Left ventricle myocardium inferior (tissue), 1 donor: ENCODE measurements around the gene TSPAN18. TPM values are rescaled to one million over a fixed set of nuclear protein-coding genes. Genes with fewer than 3 reads are reported as not detected.

Source experiments
- DNase-seq: peaks from one replicate; pipeline ENCODE4 v3.0.0-alpha.2; 2020
- H3K27ac ChIP-seq: fragments of 200-600 bp; replicated peaks from 2 replicates; pipeline ENCODE4 v1.8.0; 2021
- H3K27me3 ChIP-seq: fragments of 200-600 bp; 2 replicates; pipeline ENCODE4 v1.8.0; 2021; ENCODE audit warnings: low read depth
- H3K36me3 ChIP-seq: fragments of 200-600 bp; 2 replicates; pipeline ENCODE4 v1.8.0; 2021
- H3K4me1 ChIP-seq: fragments of 200-600 bp; 2 replicates; pipeline ENCODE4 v1.8.0; 2021
- H3K4me3 ChIP-seq: fragments of 200-600 bp; 2 replicates; pipeline ENCODE4 v1.8.0; 2021; ENCODE audit warnings: mild to moderate bottlenecking, moderate library complexity
- H3K9me3 ChIP-seq: fragments of 200-600 bp; replicated peaks from 2 replicates; pipeline ENCODE4 v1.8.0; 2021
- CTCF ChIP-seq: fragments of 200-600 bp; IDR thresholded peaks from 2 replicates; pipeline ENCODE4 v1.8.0; 2021; ENCODE audit warnings: antibody characterized with exemption, mild to moderate bottlenecking, borderline replicate concordance
- intact Hi-C: fragments of 100-400 bp; cut with micrococcal nuclease; formaldehyde crosslinking; loops from one replicate; pipeline ENCODE4 v1.11.0; 2022
- total RNA-seq: library from RNA; stranded (reverse); fragmentation: NEBNext Ultra II Directional; extraction: Animal tissue kit (Norgen Biotek cat#: 25700); gene quantifications from one replicate; pipeline ENCODE4 v1.2.1, GENCODE V29; 2021
- donor health status: DM: no; HTN: yes; CAD: no; lungs with severe emphysema.

The TSPAN18 gene
- total RNA-seq, 1 donor from 2014 or later, result 129 TPM

- Histone ChIP-seq H3K4me1 (peaks cover 38% of the 10 kb centered on the region), H3K36me3 (no peaks in the 10 kb centered on the region), H3K9me3 (no peaks in the 10 kb centered on the region), H3K4me3 (no peak overlapping the region), H3K27ac (peak overlapping the region; percentile 17), H3K27me3 (no peaks in the 10 kb centered on the region)
- no peak for TF ChIP-seq CTCF
- DNase-seq, result no peak
- intact Hi-C loops, result loop anchor here (5.0 kb wide), 1 partner anchor 166 kb away; the partner anchor contains the start of gene TSPAN18
Measured at GRCh38 chr11:44892843-44893242, 166.1 kb downstream of the TSPAN18 start.

DNA sequence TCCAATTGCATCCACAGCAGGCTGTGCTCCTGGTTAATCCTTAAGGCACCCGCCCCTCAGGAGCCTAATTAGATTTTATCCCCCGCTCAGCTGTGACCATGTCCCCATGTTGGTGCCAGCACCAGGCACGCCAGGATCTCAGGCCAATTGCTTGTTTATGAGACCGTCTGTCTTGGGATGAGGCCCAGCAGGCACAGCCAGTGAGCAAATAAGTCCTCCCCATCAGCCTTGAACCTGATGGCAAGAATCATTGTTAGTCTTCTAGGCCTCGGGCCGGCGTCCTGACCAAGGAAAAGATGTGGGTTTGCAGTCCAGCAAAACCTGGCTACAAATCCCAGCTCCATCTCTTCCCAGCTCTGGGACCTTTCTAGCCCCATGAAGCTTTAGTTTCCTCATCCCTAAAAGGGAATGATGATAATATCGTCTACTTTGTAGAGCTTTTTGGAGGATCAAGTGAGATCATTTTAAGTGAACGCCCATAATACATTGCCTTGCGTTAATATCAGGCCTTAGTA lies 166.6 kb downstream of the TSPAN18 start:
- Histone ChIP-seq H3K4me3 (no peak overlapping the region), H3K4me1 (peaks cover 38% of the 10 kb centered on the region), H3K36me3 (no peaks in the 10 kb centered on the region), H3K27ac (peak overlapping the region; percentile 17), H3K27me3 (no peaks in the 10 kb centered on the region), H3K9me3 (peaks cover 2% of the 10 kb centered on the region)
- no peak for TF ChIP-seq CTCF
- DNase-seq, result no peak
- intact Hi-C loops, result loop anchor here (5.0 kb wide), 1 partner anchor 166 kb away; the partner anchor contains the start of gene TSPAN18

GRCh38 chr11:44893846-44894617 lies 167.3 kb downstream of the TSPAN18 start:
- peak; percentile 93 for TF ChIP-seq CTCF
- H3K4me3 ChIP-seq, result no peak overlapping the region
- peak overlapping the region; percentile 17 for H3K27ac ChIP-seq
- no peaks in the 10 kb centered on the region for H3K27me3 ChIP-seq
- H3K9me3 ChIP-seq, result peaks cover 8% of the 10 kb centered on the region
- H3K36me3 ChIP-seq, result peaks cover 3% of the 10 kb centered on the region
- peaks cover 36% of the 10 kb centered on the region for H3K4me1 ChIP-seq
- intact Hi-C loops, result loop anchor here (5.0 kb wide), 1 partner anchor 167 kb away; the partner anchor contains the start of gene TSPAN18
- peak; percentile 70 for DNase-seq

DNA sequence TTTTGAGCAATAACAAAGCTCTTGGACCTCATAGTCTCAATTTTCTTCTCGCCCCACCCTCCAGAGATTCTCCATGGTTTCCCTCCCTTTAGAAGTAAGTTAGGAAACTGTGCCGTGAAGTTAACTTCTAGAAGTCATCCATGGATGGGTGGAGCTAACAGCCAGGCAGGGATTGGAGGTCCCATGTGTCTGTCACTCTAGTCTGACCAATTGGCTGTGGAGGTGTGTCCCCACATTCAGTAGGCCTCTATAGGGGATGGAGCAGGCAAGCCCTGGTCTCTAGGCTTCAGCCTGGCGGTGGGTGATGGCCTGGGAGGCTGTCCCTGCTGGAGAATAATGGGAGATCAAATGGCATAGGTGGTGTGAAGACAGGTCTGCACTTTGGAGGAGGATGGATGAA lies 173.2 kb downstream of the TSPAN18 start:
- Histone ChIP-seq H3K9me3 (peaks cover 8% of the 10 kb centered on the region), H3K27ac (no peak overlapping the region), H3K36me3 (peaks cover 4% of the 10 kb centered on the region), H3K4me1 (peaks cover 20% of the 10 kb centered on the region), H3K4me3 (no peak overlapping the region), H3K27me3 (no peaks in the 10 kb centered on the region)
- intact Hi-C loops, result no loop called here
- DNase-seq, result no peak
- no peak for TF ChIP-seq CTCF

- Histone ChIP-seq H3K36me3 (peaks cover 4% of the 10 kb centered on the region), H3K9me3 (peaks cover 8% of the 10 kb centered on the region), H3K4me1 (peaks cover 22% of the 10 kb centered on the region), H3K27me3 (no peaks in the 10 kb centered on the region), H3K4me3 (no peak overlapping the region), H3K27ac (no peak overlapping the region)
- intact Hi-C loops, result no loop called here
- DNase-seq, result no peak
- TF ChIP-seq CTCF, result no peak
Measured at GRCh38 chr11:44901120-44901633, 174.4 kb downstream of the TSPAN18 start.
